WTC11 (cell line): Measurements from ENCODE around the gene RAET1G. TPM values are rescaled to one million over a fixed set of nuclear protein-coding genes. Genes with fewer than 3 reads are reported as not detected.
"Not testable (repeated sequence)": the region's sequence is repeated elsewhere in the genome, so short reads cannot be mapped to it uniquely, and the experiment has no call there.

Experiments used
- ATAC-seq: fragments of 200-7000 bp; cut with Tn5 transposase; 2 replicates; pipeline ENCODE4 v1.10.0; 2021; ENCODE audit warnings: mild to moderate bottlenecking, moderate library complexity
- CTCF ChIA-PET: fragments of 300-600 bp; sonication (Branson Sonifier 250); formaldehyde crosslinking; loops from one replicate; lab custom pipeline; 2021; ENCODE audit warnings: antibody characterized with exemption; lab: Charles Lee
- POLR2A ChIA-PET: fragments of 350-600 bp; sonication (Branson Sonifier 250); formaldehyde crosslinking; loops from one replicate; lab custom pipeline; 2021; ENCODE audit warnings: antibody characterized with exemption; lab: Charles Lee
- DNase-seq: peaks from one replicate; pipeline ENCODE4 v3.0.0; 2021; ENCODE audit warnings: low spot score
- H3K27ac Mint-ChIP-seq: 2 replicates; pipeline ENCODE4 v1.8.0; 2021; ENCODE audit warnings: mixed read lengths
- H3K27me3 Mint-ChIP-seq: 2 replicates; pipeline ENCODE4 v1.8.0; 2021; ENCODE audit warnings: low read depth, mild to moderate bottlenecking, moderate library complexity, mixed read lengths
- H3K36me3 Mint-ChIP-seq: 2 replicates; pipeline ENCODE4 v1.8.0; 2021; ENCODE audit warnings: mixed read lengths
- H3K4me1 Mint-ChIP-seq: 2 replicates; pipeline ENCODE4 v1.8.0; 2022; ENCODE audit warnings: mixed read lengths
- H3K4me3 Mint-ChIP-seq: 2 replicates; pipeline ENCODE4 v1.8.0; 2021; ENCODE audit warnings: mild to moderate bottlenecking, moderate library complexity, mixed read lengths
- H3K9me3 Mint-ChIP-seq: 2 replicates; pipeline ENCODE4 v1.8.0; 2021; ENCODE audit warnings: mixed read lengths
- ATF1 ChIP-seq: sonication (generic); formaldehyde crosslinking; IDR thresholded peaks from 2 replicates; pipeline ENCODE4 v1.8.1; 2023; ENCODE audit warnings: mild to moderate bottlenecking, moderate library complexity, missing genetic modification reagents
- CREB1 ChIP-seq: sonication (generic); formaldehyde crosslinking; IDR thresholded peaks from 2 replicates; pipeline ENCODE4 v1.8.0; 2023; ENCODE audit warnings: mild to moderate bottlenecking, missing genetic modification reagents
- ETV6 ChIP-seq: sonication (generic); formaldehyde crosslinking; IDR thresholded peaks from 2 replicates; pipeline ENCODE4 v1.8.1; 2022; ENCODE audit warnings: mild to moderate bottlenecking, missing genetic modification reagents
- FOXK1 ChIP-seq: sonication (generic); formaldehyde crosslinking; IDR thresholded peaks from 2 replicates; pipeline ENCODE4 v1.8.0; 2022; ENCODE audit warnings: mild to moderate bottlenecking, moderate library complexity, missing genetic modification reagents
- FOXP1 ChIP-seq: sonication (generic); formaldehyde crosslinking; IDR thresholded peaks from 2 replicates; pipeline ENCODE4 v1.8.0; 2022; ENCODE audit warnings: missing genetic modification reagents, mild to moderate bottlenecking, moderate library complexity, borderline replicate concordance
- GTF2I ChIP-seq: fragments of 250-450 bp; sonication (Bioruptor Pico); conservative IDR thresholded peaks from 2 replicates; pipeline ENCODE4 v1.4.0; 2021; ENCODE audit warnings: mild to moderate bottlenecking
- HMGXB4 ChIP-seq: sonication (generic); formaldehyde crosslinking; IDR thresholded peaks from 2 replicates; pipeline ENCODE4 v1.8.1; 2023; ENCODE audit warnings: mild to moderate bottlenecking, moderate library complexity, missing genetic modification reagents
- MLX ChIP-seq: sonication (generic); formaldehyde crosslinking; IDR thresholded peaks from 2 replicates; pipeline ENCODE4 v1.8.1; 2023; ENCODE audit warnings: mild to moderate bottlenecking, missing genetic modification reagents, moderate library complexity
- NR3C1 ChIP-seq: sonication (generic); formaldehyde crosslinking; conservative IDR thresholded peaks from 2 replicates; pipeline ENCODE4 v1.8.1; 2023; ENCODE audit warnings: low read depth, mild to moderate bottlenecking, missing genetic modification reagents
- PRRX2 ChIP-seq: fragments of 250-450 bp; sonication (Bioruptor Pico); IDR thresholded peaks from 2 replicates; pipeline ENCODE4 v1.8.0; 2021; ENCODE audit warnings: mild to moderate bottlenecking
- RELA ChIP-seq: sonication (generic); formaldehyde crosslinking; IDR thresholded peaks from 2 replicates; pipeline ENCODE4 v1.8.1; 2022; ENCODE audit warnings: missing genetic modification reagents, mild to moderate bottlenecking, borderline replicate concordance
- SMAD3 ChIP-seq: sonication (generic); formaldehyde crosslinking; IDR thresholded peaks from 2 replicates; pipeline ENCODE4 v1.8.0; 2022; ENCODE audit warnings: missing genetic modification reagents, mild to moderate bottlenecking, borderline replicate concordance
- STAT6 ChIP-seq: sonication (generic); formaldehyde crosslinking; conservative IDR thresholded peaks from 2 replicates; pipeline ENCODE4 v1.8.1; 2023; ENCODE audit warnings: mild to moderate bottlenecking, low read depth, missing genetic modification reagents, moderate library complexity
- TEAD1 ChIP-seq: sonication (generic); formaldehyde crosslinking; IDR thresholded peaks from 2 replicates; pipeline ENCODE4 v1.8.0; 2022; ENCODE audit warnings: mild to moderate bottlenecking, missing genetic modification reagents
- USF2 ChIP-seq: sonication (generic); formaldehyde crosslinking; IDR thresholded peaks from 2 replicates; pipeline ENCODE4 v1.8.1; 2023; ENCODE audit warnings: mild to moderate bottlenecking, missing genetic modification reagents, moderate library complexity
- ZBTB21 ChIP-seq: sonication (generic); formaldehyde crosslinking; IDR thresholded peaks from 2 replicates; pipeline ENCODE4 v1.8.1; 2023; ENCODE audit warnings: mild to moderate bottlenecking, missing genetic modification reagents, borderline replicate concordance
- ZNF138 ChIP-seq: sonication (generic); formaldehyde crosslinking; conservative IDR thresholded peaks from 2 replicates; pipeline ENCODE4 v1.8.1; 2022; ENCODE audit warnings: mild to moderate bottlenecking, moderate library complexity, missing genetic modification reagents
- ZNF263 ChIP-seq: sonication (generic); formaldehyde crosslinking; IDR thresholded peaks from 2 replicates; pipeline ENCODE4 v1.8.1; 2022; ENCODE audit warnings: low read depth, mild to moderate bottlenecking, moderate library complexity, missing genetic modification reagents
- ZNF396 ChIP-seq: fragments of 250-450 bp; sonication (Bioruptor Pico); IDR thresholded peaks from 2 replicates; pipeline ENCODE4 v1.8.0; 2021; ENCODE audit warnings: mild to moderate bottlenecking, moderate library complexity, borderline replicate concordance
- total RNA-seq: library from RNA; stranded (reverse); gene quantifications from 3 replicates; pipeline ENCODE4 v1.2.3, GENCODE V29; 2021

RAET1G gene
- total RNA-seq, 1 experiment from 2014 or later = not detected

- Mint-ChIP-seq H3K27me3 (peaks cover 69% of the 10 kb centered on the region), H3K4me1 (peaks cover 8% of the 10 kb centered on the region), H3K27ac (no peak overlapping the region), H3K36me3 (no peaks in the 10 kb centered on the region), H3K4me3 (no peak overlapping the region), H3K9me3 (no peaks in the 10 kb centered on the region)
- ATAC-seq (no peak), DNase-seq (no peak)
- TF ChIP-seq MLX (CRISPR knock-in tag) = no peak
- TF ChIP-seq SMAD3 = no peak
- no peak for TF ChIP-seq FOXP1 (CRISPR knock-in tag)
- no peak for TF ChIP-seq FOXK1
- TF ChIP-seq ATF1 = no peak
- no peak for TF ChIP-seq GTF2I
- ChIA-PET CTCF (no interaction called here), POLR2A (no interaction called here)
Observed at GRCh38 chr6:149919834-149920225, 3.1 kb downstream of the RAET1G start.

- ATAC-seq, H3K4me1 Mint-ChIP-seq, H3K27ac Mint-ChIP-seq, H3K4me3 Mint-ChIP-seq, POLR2A ChIA-PET, H3K36me3 Mint-ChIP-seq, DNase-seq, H3K9me3 Mint-ChIP-seq: not testable (repeated sequence)
- CTCF ChIA-PET = interaction anchor here (1.5 kb wide), 1 partner anchor 21 kb away, joined by 3 read pairs; the partner anchor contains the start of gene RAET1E
- H3K27me3 Mint-ChIP-seq = peaks cover 67% of the 10 kb centered on the region
Observed at GRCh38 chr6:149919126-149919833, 3.6 kb downstream of the RAET1G start.

GRCh38 chr6:149918151-149918905 is 4.6 kb downstream of the RAET1G start:
- Mint-ChIP-seq H3K9me3 (no peaks in the 10 kb centered on the region), H3K27ac (no peak overlapping the region), H3K4me1 (peaks cover 5% of the 10 kb centered on the region), H3K4me3 (no peak overlapping the region), H3K36me3 (no peaks in the 10 kb centered on the region), H3K27me3 (peaks cover 67% of the 10 kb centered on the region)
- POLR2A ChIA-PET = no interaction called here
- CTCF ChIA-PET = interaction anchor here (1.2 to 1.5 kb wide), 3 partner anchors 20 to 74 kb away, joined by 3 read pairs; partner anchors contain the start of gene RAET1E
- no peak for ATAC-seq
- no peak for DNase-seq
- TF ChIP-seq HMGXB4 (CRISPR knock-in tag) (no peak), ATF1 (no peak), NR3C1 (no peak), CREB1 (CRISPR knock-in tag) (no peak), PRRX2 (no peak), ZNF263 (CRISPR knock-in tag) (no peak)
- TF ChIP-seq, all 79 proteins: peak for 0

GRCh38 chr6:149917679-149918078 is 5.2 kb downstream of the RAET1G start:
- Mint-ChIP-seq H3K9me3 (no peaks in the 10 kb centered on the region), H3K27me3 (peaks cover 65% of the 10 kb centered on the region), H3K27ac (no peak overlapping the region), H3K4me1 (peaks cover 5% of the 10 kb centered on the region), H3K4me3 (no peak overlapping the region), H3K36me3 (no peaks in the 10 kb centered on the region)
- ATAC-seq (no peak), DNase-seq (no peak)
- CTCF ChIA-PET = interaction anchor here (0.6 to 1.5 kb wide), 5 partner anchors 51 to 145 kb away, joined by 3 to 14 read pairs (median 3); no protein-coding TSS in a partner anchor
- POLR2A ChIA-PET = no interaction called here
- TF ChIP-seq ZNF396 (CRISPR knock-in tag) (no peak), ZBTB21 (no peak), USF2 (no peak), GTF2I (no peak), RELA (CRISPR knock-in tag) (no peak), ZNF138 (no peak), TEAD1 (CRISPR knock-in tag) (no peak), STAT6 (CRISPR knock-in tag) (no peak), ETV6 (no peak), ATF1 (no peak)
